Dedifferentiated amniotic fluid mesenchymal stem cell (primary cell): ENCODE results near the gene HSH2D.
A peak's percentile ranks its signal among the peaks of the same experiment; 100 is the strongest.
"Not testable (repeated sequence)": the region's sequence is repeated elsewhere in the genome, so short reads cannot be mapped to it uniquely, and the experiment has no call there.

Experiments
- DNase-seq: peaks from one replicate; pipeline ENCODE4 v3.0.0-alpha.2; 2016; ENCODE audit errors: extremely low spot score

HSH2D gene, protein sequence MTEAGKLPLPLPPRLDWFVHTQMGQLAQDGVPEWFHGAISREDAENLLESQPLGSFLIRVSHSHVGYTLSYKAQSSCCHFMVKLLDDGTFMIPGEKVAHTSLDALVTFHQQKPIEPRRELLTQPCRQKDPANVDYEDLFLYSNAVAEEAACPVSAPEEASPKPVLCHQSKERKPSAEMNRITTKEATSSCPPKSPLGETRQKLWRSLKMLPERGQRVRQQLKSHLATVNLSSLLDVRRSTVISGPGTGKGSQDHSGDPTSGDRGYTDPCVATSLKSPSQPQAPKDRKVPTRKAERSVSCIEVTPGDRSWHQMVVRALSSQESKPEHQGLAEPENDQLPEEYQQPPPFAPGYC

DNA sequence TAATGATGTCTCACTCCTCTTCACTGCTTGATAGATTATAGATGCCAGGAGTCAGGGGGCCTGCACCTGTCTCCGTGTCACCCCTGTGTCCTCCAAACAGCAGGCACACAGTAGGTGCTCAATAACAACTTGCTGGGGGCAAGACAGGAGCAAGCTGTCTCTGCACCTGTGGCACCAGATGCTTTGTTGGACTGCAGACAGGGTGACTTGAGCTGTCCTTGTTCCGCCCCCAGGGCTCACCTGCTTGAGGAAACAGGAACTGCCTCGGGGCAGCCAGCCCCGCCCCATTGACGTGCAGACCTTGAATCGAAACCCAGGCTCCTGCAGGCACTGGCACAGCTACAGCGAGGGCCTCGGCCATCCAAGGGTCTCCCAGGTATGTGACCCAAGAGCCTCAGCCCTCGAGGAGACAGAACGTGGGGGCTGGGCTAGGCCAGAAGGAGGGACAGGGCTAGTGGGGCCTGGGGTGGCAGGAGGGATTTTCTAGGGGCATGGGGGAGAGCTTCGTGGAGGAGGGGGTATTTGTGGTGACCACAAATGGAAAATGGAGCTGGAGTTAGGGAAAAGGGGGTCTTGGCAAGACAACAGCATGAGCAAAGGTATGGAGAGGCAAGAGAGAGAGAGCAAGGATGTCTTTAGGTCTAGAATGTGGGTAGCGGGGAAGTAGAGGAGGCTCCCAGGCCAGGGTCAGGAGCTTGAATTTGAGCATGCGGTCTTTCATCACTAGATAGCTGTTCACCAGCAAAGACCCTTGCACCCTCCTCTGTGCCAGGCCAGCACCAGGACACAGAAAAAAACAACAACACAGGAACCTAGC, at the start of gene HSH2D:
Gene HSH2D (plus strand): TSS at position 287 of the 817 bp plus-strand sequence. CDS start 5,066 bp downstream, outside the sequence.
- no peak for DNase-seq

DNA sequence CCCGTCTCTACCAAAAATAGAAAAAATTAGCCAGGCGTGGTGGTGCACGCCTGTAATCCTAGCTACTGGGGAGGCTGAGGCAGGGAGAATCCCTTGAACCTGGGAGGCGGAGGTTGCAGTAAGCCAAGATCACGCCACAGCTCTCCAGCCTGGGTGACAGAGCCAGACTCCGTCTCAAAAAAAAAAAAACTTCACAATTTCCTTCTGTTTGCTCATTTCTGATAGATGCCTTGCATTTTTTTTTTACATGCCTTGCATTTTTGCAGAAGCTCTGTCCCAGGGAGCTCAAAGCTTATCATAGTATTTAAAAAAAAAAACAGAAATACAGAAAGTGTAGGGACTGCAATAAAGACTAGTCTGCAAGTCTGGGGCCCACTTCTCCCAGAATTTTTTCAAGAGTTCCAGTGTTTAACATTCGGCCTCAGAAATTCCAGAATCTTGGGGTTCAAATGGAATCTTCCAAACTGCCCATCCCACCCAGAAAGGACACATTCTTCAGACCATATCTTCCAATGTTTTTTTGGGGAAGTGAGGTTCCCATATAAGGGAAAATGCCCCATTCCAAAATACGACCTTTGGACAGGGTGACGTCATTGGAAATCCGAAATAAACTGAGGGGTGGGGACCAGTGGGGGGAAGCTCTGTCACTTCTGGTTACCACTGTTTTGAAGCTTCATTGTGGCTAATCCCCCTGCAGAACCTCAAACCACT, 49.0 kb upstream of the HSH2D start:
- DNase-seq = peak; percentile 49

DNA sequence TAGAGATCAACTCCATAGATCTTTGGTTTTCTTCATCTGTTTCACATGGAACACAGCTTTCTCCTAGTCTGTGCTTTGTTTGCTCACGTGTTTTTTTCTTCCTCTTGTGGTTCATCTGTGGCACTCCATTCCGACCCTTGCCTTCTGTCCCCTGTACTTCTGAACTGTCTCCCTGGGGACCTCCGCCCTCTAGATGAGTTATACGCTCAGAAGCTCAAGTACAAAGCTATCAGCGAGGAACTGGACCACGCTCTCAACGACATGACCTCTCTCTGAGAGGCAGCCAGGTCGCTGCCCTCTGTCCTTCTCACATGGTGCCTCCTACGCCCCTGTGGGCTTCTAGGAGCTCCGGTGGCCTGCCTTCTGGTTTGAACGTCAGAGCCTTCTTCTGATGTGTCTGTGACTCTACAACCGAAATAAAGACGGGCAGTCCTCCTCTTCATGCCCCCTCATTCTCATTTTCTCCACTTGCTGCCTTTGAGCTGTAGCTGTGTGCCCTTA, 48.4 kb upstream of the HSH2D start:
- no peak for DNase-seq

DNA sequence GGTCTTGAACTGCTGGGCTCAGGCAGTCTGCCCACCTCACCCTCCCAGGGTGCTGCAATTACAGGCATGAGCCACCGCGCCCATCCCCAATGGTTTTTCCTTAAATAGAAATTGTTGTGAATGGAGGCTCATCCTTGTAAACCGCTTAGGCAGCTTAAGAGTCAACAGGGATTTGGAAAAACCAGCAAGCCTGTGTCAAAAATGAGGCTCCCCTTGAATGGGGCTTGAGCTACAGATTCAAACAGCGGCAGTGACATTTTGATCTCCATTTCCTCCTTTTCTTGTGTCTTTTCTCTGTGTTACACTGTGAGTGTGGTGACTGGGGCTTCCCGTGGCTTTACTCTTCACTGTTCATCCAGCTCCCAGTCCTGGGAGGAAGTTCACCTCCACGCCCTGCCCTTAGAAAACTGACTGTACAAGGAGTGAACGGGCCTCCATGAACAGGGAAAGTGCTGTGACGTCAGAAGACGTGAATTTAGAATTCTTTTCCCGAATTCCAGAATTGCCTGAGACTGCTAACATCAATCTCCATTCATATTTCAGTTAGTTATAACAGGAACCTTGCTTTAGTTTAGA, 47.1 kb upstream of the HSH2D start:
- no peak for DNase-seq

DNA sequence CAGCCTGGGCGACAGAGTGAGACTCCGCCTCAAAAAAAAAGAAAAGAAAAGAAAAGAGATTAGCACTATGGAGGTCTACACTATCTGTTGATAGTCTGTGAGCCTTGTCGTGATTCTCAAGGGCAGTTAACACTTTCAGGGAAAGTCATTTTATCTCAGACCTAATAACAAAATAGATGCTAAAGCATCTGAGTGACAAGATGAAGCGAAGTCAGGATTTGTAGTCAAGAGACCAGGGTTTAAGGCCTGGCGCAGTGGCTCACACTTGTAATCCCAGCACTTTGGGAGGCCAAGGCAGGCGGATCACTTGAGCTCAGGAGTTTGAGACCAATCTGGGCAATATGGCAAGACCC, 45.1 kb upstream of the HSH2D start:
- DNase-seq = no peak

DNA sequence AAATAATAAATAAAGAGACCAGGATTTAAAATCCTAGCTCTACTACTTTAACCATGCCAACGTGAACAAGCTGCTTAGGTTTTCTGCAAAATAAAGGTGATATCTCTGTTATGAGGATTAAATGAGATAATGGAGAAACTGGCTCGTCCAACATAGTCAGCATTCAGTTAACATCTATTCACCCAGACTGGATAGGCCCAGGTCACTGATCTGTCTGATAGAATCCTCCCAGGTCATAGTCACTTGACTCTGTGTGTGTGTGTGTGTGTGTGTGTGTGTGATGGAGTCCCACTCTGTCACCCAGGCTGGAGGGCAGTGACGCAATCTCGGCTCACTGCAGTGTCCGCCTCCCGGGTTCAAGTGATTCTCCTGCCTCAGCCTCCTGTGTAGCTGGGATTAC, 44.7 kb upstream of the HSH2D start:
- no peak for DNase-seq

DNA sequence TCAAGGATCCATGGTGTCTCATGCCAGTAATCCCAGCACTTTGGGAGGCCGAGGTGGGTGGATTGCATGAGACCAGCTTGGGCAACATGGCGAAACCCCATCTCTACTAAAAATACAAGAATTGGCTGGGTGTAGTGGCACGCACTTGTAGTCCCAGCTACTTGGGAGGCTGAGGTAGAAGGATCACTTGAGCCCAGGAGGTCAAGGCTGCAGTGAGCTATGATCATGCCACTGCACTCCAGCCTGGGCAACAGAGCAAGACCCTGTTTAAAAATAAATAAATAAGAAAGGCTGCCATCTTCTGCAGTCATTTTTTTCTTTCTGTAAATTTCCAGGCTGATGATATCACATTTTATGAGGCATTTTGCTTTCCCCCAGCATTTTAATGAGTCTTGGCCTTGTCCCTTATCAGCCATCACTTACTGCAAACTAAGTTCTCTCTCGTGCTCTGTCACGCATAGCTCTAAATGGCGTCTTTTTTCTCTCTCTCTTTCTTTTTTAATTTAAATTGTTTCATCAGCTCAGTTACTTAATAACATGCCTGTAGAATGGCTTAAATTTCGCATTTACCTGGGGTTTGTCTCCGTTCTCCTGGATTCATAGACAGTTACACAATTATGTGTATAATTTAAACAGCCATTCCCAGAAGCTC, 44.0 kb upstream of the HSH2D start:
- not testable (repeated sequence) for DNase-seq

DNA sequence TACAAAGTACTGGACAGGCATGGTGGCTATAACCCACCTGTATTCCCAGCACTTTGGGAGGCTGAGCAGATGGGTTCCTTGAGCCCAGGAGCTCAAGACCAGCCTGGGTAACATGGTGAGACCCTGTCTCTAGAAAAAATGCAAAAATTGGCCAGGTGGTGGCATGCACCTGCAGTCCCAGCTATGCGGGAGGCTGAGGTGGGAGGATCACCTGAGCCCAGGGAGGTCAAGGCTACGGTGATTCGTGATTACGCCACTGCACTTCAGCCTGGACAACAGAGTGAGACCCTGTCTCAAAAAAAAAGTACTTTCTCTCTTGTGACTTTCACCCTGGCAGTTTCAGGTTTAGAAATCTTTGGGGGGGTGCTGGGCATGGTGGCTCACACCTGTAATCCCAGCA, 43.0 kb upstream of the HSH2D start:
- no peak for DNase-seq

DNA sequence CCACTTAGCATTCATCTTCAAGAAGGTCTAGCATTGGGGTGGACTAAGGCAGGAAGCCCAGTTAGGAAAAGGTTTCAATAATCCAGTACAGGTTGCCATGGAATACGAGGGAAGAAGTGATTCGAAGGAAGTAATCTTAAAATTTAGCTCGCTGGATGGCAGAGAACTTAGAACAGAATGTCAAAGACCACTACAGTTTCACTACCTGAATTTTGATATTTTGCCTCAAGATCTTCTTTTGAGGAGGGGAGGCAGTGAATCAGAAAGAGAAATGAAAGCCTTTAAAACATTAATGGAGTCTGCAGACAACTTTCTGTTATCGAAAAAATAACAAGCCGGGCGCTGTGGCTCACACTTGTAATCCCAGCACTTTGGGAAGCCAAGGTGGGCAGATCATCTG, 38.8 kb upstream of the HSH2D start:
- no peak for DNase-seq

DNA sequence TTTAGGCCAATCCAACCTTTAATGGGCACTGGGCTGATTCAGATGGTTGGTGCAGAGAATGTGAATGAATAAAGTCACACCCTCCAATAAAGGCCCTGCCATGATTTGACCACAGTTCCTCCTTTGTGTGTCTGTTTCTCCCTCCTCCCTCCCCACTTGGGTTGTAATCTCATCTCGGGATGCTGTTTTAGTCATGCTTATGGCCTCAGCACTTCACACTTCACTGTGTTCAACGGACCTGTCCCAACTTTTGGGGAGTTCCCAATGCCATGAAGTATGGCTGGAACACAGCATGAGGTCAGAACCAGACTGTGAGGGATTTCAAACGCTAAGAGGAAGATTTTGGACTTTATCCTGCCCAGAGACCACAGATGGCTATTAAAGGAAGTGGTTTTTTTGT, 37.4 kb upstream of the HSH2D start:
- DNase-seq = no peak

DNA sequence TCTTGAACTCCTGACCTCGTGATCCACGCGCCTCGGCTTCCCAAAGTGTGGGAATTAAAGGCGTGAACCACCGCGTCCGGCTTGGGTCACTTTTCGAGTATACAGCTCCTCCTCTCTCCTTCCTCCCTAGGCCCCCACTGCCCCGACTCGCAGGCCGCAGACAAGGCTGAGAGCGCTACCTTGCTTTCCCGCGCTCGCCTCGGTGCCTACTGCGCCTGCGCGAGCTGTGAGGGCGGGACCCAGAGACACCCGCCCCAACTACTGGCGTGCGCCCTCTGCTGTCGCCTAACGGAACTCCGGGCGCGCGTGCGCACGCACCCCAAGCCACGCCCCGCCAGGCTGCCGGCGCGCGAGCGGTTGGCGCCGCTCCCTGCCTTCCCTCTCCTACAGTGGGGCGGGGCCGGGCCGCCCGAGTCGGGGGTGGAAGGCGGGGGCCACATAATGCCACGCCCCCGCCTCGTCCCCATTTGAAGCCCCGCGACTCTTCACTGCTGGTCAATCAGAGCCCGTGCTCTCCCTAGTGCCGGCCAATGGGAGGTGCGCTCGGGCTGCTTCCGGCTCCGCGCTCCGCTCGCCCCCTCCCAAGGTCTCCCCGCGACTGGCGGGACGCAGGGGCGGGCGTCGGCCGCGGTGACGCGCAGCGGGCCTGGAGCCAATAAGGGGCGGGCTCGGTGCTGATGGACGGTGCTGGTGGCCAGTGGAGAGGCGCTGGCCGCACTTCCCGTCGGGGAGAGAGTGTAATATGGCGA, 32.2 kb upstream of the HSH2D start, which contains the start of gene RAB8A:
Gene RAB8A (plus strand): TSS at position 730 of the 749 bp plus-strand sequence. CDS start 13 bp downstream, at position 743.
- peak; percentile 99 for DNase-seq

DNA sequence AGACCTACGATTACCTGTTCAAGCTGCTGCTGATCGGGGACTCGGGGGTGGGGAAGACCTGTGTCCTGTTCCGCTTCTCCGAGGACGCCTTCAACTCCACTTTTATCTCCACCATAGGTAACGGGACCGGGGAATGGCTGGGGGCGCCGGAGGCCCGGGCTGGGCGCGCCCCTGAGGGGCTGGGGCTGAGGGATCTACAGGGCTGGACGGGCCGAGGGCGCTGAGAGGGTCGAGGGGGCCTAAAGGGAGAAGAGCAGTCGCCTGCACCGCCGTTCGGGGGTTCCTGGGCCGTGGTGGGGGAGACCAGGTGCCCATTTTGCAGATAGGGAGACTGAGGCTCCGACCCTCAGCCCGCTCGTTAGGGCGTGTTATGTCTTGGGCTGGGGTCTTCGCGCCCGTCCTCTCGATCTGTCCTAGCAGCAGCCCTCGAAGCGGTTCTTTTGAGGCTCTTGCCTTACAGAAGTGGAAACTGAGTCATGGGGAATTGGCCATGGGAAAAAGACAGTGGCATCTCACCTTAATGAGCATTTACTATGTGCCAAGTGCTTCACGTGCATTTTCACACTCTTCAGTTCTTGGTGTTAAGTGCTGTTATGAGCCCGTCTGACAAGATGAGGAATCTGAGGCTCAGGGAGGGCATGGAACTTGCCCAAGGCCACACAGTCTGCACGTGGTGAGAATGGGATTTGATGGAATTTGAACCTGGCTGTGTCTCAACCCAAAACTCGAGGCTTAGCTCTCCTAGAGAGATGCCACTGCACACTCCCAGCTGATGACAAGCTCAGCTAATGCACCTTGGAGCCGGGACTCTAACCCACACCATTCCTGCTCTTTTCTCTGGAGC, 31.4 kb upstream of the HSH2D start:
- no peak for DNase-seq

DNA sequence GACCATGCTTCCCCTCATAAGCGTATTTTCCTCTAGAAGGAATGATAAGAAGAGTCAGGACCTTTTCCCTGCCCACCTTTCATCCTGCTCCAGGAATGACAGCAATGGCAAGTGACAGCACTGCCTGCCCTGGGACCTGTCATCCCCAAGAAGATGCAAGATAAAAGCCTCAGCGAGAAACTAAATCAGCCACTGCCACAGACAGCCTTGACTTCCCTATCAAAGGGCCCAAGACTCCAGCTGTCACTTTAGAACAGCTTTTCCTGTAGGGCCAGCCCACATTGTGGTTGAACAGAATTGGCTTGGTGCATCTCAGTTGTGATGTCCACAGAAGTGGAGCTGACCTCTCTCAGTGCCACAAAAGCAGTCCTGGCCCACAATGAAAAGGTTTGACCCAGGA, 30.7 kb upstream of the HSH2D start:
- DNase-seq = no peak

DNA sequence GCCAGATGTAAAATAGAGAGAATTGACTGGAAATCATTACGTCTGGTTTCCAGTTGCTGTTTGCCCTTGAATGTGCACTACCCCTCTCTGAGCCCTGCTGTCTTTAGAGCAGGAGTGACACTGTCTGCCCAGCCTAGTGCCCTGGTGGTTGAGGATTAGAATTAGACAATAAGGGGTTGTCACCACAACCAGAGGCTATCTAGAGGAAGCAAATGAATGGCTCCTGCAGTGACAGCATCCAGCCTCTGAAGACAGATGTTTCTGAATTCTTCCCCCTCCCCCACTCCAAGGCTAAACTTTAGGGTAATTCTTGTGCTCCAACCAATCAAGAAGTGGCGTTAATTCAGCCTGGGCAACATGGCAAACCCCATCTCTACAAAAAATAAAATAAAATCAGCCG, 29.8 kb upstream of the HSH2D start:
- no peak for DNase-seq

DNA sequence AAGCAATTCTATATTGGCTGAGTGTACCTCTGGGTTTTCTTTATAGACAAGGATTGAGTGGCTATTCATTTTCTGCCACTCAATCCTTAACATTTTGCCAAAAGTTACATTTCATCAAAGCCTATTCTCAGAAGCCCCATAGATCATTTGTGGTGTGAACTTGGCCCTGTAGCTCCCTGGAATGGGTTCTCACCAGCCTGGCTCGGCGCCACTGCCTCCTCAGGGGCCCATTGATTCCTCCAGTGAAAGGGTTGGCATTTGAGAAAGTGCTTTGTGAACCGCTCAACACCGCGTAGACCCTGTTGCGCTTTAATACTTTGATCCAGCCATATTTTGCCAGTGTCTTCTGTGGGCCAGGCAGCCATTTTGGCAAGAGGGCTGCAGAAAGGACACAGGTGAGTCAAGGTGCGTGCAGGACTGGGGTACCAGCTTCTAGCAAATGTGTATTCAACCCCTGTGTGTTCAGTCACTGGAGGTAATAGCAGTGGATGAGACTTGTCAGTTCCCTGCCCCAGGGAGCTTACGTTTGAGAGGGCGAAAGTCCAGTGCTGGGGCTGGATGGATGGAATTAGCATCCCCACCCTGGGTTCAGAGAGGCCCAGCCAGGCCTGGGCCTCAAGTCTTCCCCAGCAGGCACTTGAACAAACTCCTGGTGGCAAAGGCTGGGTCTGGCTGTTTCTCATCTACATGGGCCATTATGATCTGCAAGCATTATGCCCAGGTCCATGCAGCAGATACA, 28.0 kb upstream of the HSH2D start:
- DNase-seq = no peak

DNA sequence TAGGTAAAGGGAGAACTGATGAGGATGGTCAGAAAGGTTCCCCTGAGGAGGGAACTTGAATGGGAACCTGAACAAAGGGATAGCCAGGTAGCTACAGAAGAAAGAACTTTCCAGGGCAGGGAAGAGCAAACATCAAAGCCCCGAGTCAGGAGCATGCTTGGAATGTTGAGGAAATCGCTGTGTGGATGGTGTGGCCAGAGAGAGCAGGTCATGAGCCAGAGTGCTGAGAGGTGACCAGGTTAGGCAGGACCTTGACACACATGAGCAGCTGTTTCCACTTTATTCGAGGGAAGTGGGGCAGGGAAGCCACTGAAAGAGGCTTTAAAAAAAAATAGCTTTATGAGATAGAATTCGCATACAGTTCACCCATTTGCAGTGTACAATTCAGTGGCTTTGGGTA, 27.4 kb upstream of the HSH2D start:
- no peak for DNase-seq

DNA sequence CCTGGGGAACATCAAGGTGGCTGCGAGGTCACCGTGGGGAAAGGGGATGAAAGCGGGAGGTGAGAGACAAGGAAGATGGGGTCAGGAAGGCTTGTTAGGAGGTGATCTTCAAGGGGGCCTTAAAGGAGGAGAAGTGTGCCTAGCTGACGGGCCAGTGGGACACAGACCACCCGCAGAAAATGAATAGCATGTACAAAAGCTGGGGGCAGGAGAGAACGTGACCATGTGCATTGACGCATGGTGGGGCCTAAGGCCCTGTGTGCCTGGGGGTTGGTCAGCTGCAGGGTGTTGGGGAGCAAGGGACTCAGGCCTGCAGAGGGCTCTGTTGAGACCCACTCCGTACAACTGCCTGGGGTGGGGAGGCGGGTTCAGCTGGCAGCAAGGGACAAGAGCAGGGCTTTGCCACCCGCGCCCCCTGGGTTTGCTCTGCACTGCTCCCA, 25.9 kb upstream of the HSH2D start:
- DNase-seq = no peak

DNA sequence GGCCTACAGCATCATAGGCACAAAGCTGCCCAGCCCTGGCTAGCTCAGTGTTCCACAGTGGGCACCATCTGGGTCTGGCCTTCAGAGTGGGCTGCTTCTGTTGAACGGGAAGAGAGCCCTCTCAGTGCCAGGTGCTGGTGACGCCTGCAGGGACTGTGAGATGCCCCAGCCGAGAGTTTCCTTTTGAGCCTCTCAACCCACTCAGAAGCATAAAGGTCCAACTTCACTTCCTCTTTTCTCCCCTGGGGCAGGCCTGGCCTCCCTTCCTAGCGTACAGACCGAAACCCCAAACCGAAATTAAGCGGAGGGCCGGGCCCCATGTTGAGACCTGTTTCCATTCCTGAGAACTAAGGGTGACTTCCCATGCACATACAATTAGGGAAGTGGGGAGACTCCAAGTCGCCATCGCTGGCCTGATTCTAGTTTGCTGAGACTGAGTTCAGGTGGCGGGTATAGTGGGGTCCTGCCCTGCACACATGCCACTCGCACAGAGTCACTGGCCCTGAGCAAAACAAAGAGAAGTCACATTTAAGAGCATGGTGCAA, 24.9 kb upstream of the HSH2D start:
- no peak for DNase-seq
